ENCODE data around the gene PHC2. TPM values are rescaled to one million over a fixed set of nuclear protein-coding genes. Genes with fewer than 3 reads are reported as not detected.

The PHC2 gene
- total RNA-seq, 1 donor from 2014 or later, result 105 TPM

DNA sequence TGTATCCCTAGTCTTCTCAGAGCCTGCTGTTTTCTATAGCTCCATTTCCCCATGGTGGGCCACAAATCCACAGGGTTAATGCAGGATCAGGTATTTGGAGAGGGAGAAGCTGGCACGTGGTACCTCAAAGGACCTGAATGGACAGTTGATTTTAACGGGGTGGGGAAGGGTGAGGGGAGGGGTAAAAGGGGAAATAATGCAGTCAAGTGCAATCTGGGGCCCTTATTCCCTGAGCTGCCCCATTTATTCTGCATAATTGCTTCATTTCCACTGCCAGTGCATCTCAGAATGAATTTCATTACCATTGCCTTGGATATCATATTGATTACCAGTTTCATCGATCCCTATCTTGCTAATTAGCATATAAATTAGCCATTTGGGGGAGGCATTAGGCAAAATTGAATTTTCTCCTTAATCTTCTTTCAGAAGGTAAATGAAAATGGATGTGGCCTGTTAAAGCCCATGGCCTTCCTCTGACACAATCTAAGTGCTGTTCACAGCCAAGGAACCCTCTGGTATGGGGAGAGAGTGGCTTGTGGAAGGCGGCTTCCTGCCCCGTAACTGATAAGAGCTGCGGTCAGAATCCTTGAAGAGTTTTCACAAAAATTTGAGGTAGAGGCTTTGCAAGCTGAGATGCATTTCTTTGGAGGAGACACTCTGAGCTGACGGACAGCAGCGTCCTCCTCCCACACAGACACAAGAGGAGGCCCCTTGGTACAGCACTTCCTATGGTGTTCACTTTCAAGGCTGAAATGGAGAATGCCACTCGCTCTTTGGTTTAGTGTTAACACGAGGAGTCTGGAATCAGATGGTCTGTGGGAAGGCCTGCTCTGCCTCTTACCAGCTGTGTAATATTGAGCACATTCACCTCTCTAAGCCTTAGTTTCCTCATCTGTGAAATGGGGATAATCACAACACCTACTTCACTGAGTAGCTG, 34.4 kb downstream of the PHC2 start:
- intact Hi-C loops (cut with DNase I), result no loop called here
- no peaks in the 10 kb centered on the region for H3K36me3 ChIP-seq
- no peaks in the 10 kb centered on the region for H3K9me3 ChIP-seq
- no peak overlapping the region for H3K27ac ChIP-seq
- no peaks in the 10 kb centered on the region for H3K27me3 ChIP-seq (ENCODE audit: low read depth)
- H3K4me3 ChIP-seq, result no peak overlapping the region
- DNase-seq (no peak), ATAC-seq (peak; percentile 59 to 72)
- TF ChIP-seq, protein P1, sequence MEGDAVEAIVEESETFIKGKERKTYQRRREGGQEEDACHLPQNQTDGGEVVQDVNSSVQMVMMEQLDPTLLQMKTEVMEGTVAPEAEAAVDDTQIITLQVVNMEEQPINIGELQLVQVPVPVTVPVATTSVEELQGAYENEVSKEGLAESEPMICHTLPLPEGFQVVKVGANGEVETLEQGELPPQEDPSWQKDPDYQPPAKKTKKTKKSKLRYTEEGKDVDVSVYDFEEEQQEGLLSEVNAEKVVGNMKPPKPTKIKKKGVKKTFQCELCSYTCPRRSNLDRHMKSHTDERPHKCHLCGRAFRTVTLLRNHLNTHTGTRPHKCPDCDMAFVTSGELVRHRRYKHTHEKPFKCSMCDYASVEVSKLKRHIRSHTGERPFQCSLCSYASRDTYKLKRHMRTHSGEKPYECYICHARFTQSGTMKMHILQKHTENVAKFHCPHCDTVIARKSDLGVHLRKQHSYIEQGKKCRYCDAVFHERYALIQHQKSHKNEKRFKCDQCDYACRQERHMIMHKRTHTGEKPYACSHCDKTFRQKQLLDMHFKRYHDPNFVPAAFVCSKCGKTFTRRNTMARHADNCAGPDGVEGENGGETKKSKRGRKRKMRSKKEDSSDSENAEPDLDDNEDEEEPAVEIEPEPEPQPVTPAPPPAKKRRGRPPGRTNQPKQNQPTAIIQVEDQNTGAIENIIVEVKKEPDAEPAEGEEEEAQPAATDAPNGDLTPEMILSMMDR (IDR thresholded peaks at IDR 0.05), result no peak
- H3K4me1 ChIP-seq, result peaks cover 13% of the 10 kb centered on the region

DNA sequence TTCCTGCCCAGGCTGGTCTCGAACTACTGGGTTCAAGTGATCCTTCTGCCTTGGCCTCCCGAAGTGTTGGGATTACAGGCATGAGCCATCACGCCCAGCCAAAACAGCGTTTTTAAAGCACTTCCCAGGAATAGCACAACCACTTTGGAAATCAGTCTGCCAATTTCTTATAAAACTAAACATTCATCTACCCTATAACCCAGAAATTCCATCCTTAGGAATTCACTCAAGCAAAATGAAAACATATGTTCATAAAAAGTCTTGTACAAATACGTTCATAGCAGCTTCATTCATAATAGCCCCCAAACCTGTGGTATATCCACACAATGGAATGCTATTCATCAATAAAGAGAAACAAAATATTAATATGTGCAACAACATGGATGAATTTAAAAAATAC, 36.1 kb downstream of the PHC2 start:
- Histone ChIP-seq H3K4me1 (peaks cover 13% of the 10 kb centered on the region), H3K9me3 (no peaks in the 10 kb centered on the region), H3K4me3 (no peak overlapping the region), H3K27ac (no peak overlapping the region), H3K36me3 (no peaks in the 10 kb centered on the region), H3K27me3 (ENCODE audit: low read depth) (no peaks in the 10 kb centered on the region)
- TF ChIP-seq, protein P1 (IDR thresholded peaks at IDR 0.05), result no peak
- intact Hi-C loops (cut with DNase I), result no loop called here
- DNase-seq, result no peak
- ATAC-seq, result no peak

DNA sequence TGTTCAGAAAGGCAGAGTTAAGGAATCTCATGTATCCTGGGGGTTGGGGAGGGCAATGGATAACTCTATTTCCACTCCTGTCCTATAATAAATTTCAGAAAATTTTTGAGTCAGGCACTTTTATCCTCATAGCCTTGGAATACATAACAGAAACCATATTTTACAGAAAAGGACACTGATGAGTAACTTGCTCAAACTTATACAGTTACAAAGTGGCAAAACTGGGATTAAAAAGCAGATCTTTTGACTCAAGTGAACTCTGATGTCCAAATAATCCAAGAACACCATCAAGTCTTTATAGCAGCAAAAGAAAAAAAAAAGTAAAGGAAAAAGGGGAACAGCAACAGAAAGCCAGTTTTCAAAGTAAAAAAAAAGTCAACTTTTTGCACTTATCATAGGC, 36.9 kb downstream of the PHC2 start:
- no peak overlapping the region for H3K4me3 ChIP-seq
- H3K9me3 ChIP-seq, result no peaks in the 10 kb centered on the region
- DNase-seq (no peak), ATAC-seq (no peak)
- H3K36me3 ChIP-seq, result no peaks in the 10 kb centered on the region
- TF ChIP-seq, protein P1 (IDR thresholded peaks at IDR 0.05), result no peak
- intact Hi-C loops (cut with DNase I), result no loop called here
- H3K27ac ChIP-seq, result no peak overlapping the region
- peaks cover 13% of the 10 kb centered on the region for H3K4me1 ChIP-seq
- H3K27me3 ChIP-seq (ENCODE audit: low read depth), result no peaks in the 10 kb centered on the region

DNA sequence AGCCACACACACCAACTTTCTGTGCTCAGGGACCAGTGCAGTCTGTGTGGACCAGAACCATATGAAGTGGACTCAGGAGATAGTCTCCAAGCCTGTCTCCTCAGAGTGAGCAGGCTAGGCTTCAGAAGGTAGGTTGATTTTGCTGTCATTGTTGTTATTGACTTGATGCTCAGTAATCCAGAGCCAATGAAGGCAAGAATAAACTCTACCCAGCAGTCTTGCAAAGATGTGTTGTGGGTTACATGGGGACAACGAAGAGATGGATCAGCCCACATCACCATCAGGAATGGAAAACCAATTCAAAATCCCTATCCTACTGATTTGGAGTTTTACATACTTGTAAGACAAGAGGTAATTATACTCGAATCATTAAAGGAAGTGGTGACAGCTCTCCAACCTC, 37.4 kb downstream of the PHC2 start:
- intact Hi-C loops (cut with DNase I), result no loop called here
- DNase-seq (no peak), ATAC-seq (no peak)
- no peaks in the 10 kb centered on the region for H3K36me3 ChIP-seq
- no peaks in the 10 kb centered on the region for H3K9me3 ChIP-seq
- H3K27ac ChIP-seq, result no peak overlapping the region
- no peak overlapping the region for H3K4me3 ChIP-seq
- H3K4me1 ChIP-seq, result peaks cover 13% of the 10 kb centered on the region
- TF ChIP-seq, protein P1 (IDR thresholded peaks at IDR 0.05), result no peak
- H3K27me3 ChIP-seq (ENCODE audit: low read depth), result no peaks in the 10 kb centered on the region

DNA sequence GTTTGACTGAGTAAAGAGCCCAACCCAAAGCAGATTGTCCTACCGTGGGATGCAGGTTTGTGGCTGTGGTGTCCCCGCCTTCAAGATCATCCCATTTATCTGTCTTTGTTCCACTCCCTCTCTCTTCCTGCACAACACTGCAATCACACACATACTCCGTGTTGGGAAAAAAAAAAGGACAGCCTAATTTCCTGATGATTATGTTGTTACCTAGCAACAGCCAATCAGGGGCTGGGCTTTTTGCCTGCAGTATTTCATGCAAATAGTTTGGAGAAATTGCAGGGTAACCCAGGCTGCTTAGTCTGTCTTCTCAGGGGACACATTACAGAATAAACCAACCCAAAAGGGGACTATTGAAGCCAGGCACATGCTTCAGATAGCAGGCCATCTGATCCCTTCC, 38.3 kb downstream of the PHC2 start:
- DNase-seq (no peak), ATAC-seq (no peak)
- intact Hi-C loops (cut with DNase I), result no loop called here
- peaks cover 13% of the 10 kb centered on the region for H3K4me1 ChIP-seq
- H3K4me3 ChIP-seq, result no peak overlapping the region
- H3K36me3 ChIP-seq, result no peaks in the 10 kb centered on the region
- H3K27ac ChIP-seq, result no peak overlapping the region
- H3K9me3 ChIP-seq, result no peaks in the 10 kb centered on the region
- TF ChIP-seq, protein P1 (IDR thresholded peaks at IDR 0.05), result no peak
- no peaks in the 10 kb centered on the region for H3K27me3 ChIP-seq (ENCODE audit: low read depth)
